GM12878 (cell line): ENCODE data around the gene CCDC8. TPM values are rescaled to one million over a fixed set of nuclear protein-coding genes. Genes with fewer than 3 reads are reported as not detected.

Source experiments
- ATAC-seq: fragments of 200-7000 bp; cut with Tn5 transposase; 3 replicates; pipeline ENCODE4 v1.9.1; 2020; ENCODE audit warnings: mild to moderate bottlenecking, moderate library complexity
- BruUV-seq: library from RNA; stranded (reverse); fragments of 400-500 nt; replicated peaks from 2 replicates; lab custom pipeline; 2021; lab: Mats Ljungman, UMichigan
- CTCF ChIA-PET: fragments of 300-600 bp; sonication (Branson Sonifier 250); formaldehyde crosslinking; extraction: SDS; loops from one replicate; lab custom pipeline; 2021; ENCODE audit warnings: inconsistent platforms; lab: Yijun Ruan, JAX
- POLR2A ChIA-PET: fragments of 350-600 bp; formaldehyde crosslinking; extraction: SDS; loops from one replicate; lab custom pipeline; 2021; ENCODE audit warnings: inconsistent platforms; lab: Charles Lee
- RAD21 ChIA-PET: fragments of 300-600 bp; sonication (Branson Sonifier 250); formaldehyde crosslinking; loops from one replicate; lab custom pipeline; 2023; ENCODE audit warnings: antibody characterized with exemption; ENCODE audit not compliant: unreplicated experiment; lab: Charles Lee
- SMC1A ChIA-PET: fragments of 300-600 bp; sonication (Branson Sonifier 250); formaldehyde crosslinking; loops from one replicate; lab custom pipeline; 2023; ENCODE audit not compliant: unreplicated experiment, uncharacterized antibody; lab: Charles Lee
- DNase-seq: peaks from one replicate; pipeline ENCODE4 v3.0.0-alpha.2; 2011; ENCODE audit warnings: low read depth, low spot score
- FAIRE-seq: peaks from 3 replicates; lab custom pipeline; 2011; peaks lifted over from hg19 to GRCh38; lab: Jason Lieb, UNC
- H2AFZ ChIP-seq: 2 replicates; pipeline ENCODE4 v1.6.0; 2011; ENCODE audit warnings: low read depth, low read length, control low read depth; ENCODE audit not compliant: control insufficient read depth
- H3K27ac ChIP-seq: 2 replicates; pipeline ENCODE4 v1.5.1; 2011; ENCODE audit warnings: control low read depth; ENCODE audit not compliant: control insufficient read depth, insufficient read depth
- H3K27me3 ChIP-seq, 2 experiments: replicated peaks in 1 of 2; 2 replicates each; pipeline versions ENCODE4 v1.6.0 to v1.6.1; 2011; ENCODE audit warnings: low read length in 1 of 2; ENCODE audit not compliant: control insufficient read depth in 2 of 2, insufficient read depth in 2 of 2
- H3K36me3 ChIP-seq, 2 experiments: 2 replicates each; pipeline ENCODE4 v1.5.1; 2011; ENCODE audit warnings: low read length in 1 of 2; ENCODE audit not compliant: control insufficient read depth in 2 of 2, insufficient read depth in 2 of 2
- H3K4me1 ChIP-seq: 2 replicates; pipeline ENCODE4 v1.6.1; 2011; ENCODE audit warnings: mild to moderate bottlenecking, low read length, moderate library complexity, mixed read lengths; ENCODE audit not compliant: control insufficient read depth, insufficient read depth
- H3K4me2 ChIP-seq: 2 replicates; pipeline ENCODE4 v1.6.0; 2011; ENCODE audit warnings: control low read depth; ENCODE audit not compliant: control insufficient read depth, insufficient read depth
- H3K4me3 ChIP-seq: fragments of 200-600 bp; sonication (generic); 2 replicates; pipeline ENCODE4 v1.5.1; 2016
- H3K79me2 ChIP-seq: 2 replicates; pipeline ENCODE4 v1.6.0; 2011; ENCODE audit warnings: low read length; ENCODE audit not compliant: control insufficient read depth, insufficient read depth
- H3K9ac ChIP-seq: 2 replicates; pipeline ENCODE4 v1.8.0; 2011; ENCODE audit warnings: low read length, control low read depth, mixed read lengths; ENCODE audit not compliant: control insufficient read depth, insufficient read depth
- H3K9me3 ChIP-seq: replicated peaks from 3 replicates; pipeline ENCODE4 v1.5.1; 2011; ENCODE audit warnings: mild to moderate bottlenecking, low read length; ENCODE audit not compliant: control insufficient read depth, insufficient read depth
- H4K20me1 ChIP-seq: 2 replicates; pipeline ENCODE4 v1.6.0; 2011; ENCODE audit not compliant: control insufficient read depth, insufficient read depth
- CBX5 ChIP-seq: sonication (generic); IDR thresholded peaks from 2 replicates; pipeline ENCODE4 v1.6.1; 2016; ENCODE audit warnings: low read depth, moderate library complexity, mild to moderate bottlenecking, inconsistent platforms
- CREB1 ChIP-seq: IDR thresholded peaks from 2 replicates; pipeline ENCODE4 v1.6.1; 2012; ENCODE audit warnings: low read depth, mild to moderate bottlenecking, inconsistent platforms
- DPF2 ChIP-seq: fragments of 450-650 bp; IDR thresholded peaks from 2 replicates; pipeline ENCODE4 v1.6.1; 2017; ENCODE audit warnings: mild to moderate bottlenecking
- GATAD2B ChIP-seq: fragments of 450-650 bp; conservative IDR thresholded peaks from 2 replicates; pipeline ENCODE4 v1.6.1; 2017; ENCODE audit warnings: low read depth, mild to moderate bottlenecking, moderate library complexity
- RELA ChIP-seq: fragments of 450-650 bp; IDR thresholded peaks from 2 replicates; pipeline ENCODE4 v1.8.0; 2014; ENCODE audit warnings: borderline replicate concordance; ENCODE audit not compliant: partially characterized antibody
- WGBS: methylation state at CpG from one replicate; pipeline ENCODE4 v1.1.6; 2016; ENCODE audit warnings: low lambda C conversion rate; ENCODE audit not compliant: insufficient replicate concordance, insufficient coverage; ENCODE audit errors: missing lambda C conversion rate; 5-methylcytosine and 5-hydroxymethylcytosine counted together
- in situ Hi-C: fragments of 300-500 bp; cut with MboI; formaldehyde crosslinking; loops from 9 replicates; pipeline ENCODE4 v1.14.3; 2018; ENCODE audit warnings: mixed read lengths
- intact Hi-C: fragments of 100-400 bp; cut with micrococcal nuclease; formaldehyde crosslinking; loops from one replicate; pipeline ENCODE4 v1.14.2; 2022; ENCODE audit not compliant: unreplicated experiment
- polyA plus RNA-seq, 11 experiments: library from polyadenylated mRNA; depleted of rRNA in 4 of 11; unstranded in 6 of 11; stranded (reverse) in 5 of 11; fragments of >200 nt; fragmentation: Nextera tagmentation in 4 of 11; fragmentation: Illumina TruSeq in 1 of 11; extraction: Ambion mirVana in 4 of 11; extraction: Trizol in 1 of 11; gene quantifications; 1 replicate in 1 of 11; 2 replicates in 10 of 11; pipeline versions ENCODE4 v1.2.1 to v1.2.3, GENCODE V29; 2011 to 2016; ENCODE audit warnings: inconsistent platforms in 2 of 11, missing spikeins in 2 of 11, low read depth in 1 of 11
- total RNA-seq, 4 experiments: library from RNA; depleted of rRNA in 3 of 4; stranded (reverse); fragments of >200 nt in 3 of 4; fragmentation: Illumina TruSeq in 1 of 4; extraction: Trizol in 1 of 4; gene quantifications; 2 replicates each; pipeline versions ENCODE4 v1.2.1 to v1.2.3, GENCODE V29; 2013 to 2021
- TF ChIP-seq, protein P1 (sequence below): fragments of 450-650 bp; formaldehyde crosslinking; IDR thresholded peaks from 2 replicates; pipeline ENCODE4 v1.4.0; 2022; ENCODE audit warnings: mild to moderate bottlenecking, moderate library complexity
- TF ChIP-seq, protein P2 (sequence below): fragments of 450-650 bp; IDR thresholded peaks from 2 replicates; pipeline ENCODE4 v1.6.1; 2016; ENCODE audit warnings: mild to moderate bottlenecking, moderate library complexity, borderline replicate concordance

The CCDC8 gene
- total and polyA plus RNA-seq, 10 of the 15 experiments (the other 5 are each of a cell fraction or from before 2014, with no cell fraction given): under 0.01 to 0.15 (median 0.05) TPM; not detected in 5

DNA sequence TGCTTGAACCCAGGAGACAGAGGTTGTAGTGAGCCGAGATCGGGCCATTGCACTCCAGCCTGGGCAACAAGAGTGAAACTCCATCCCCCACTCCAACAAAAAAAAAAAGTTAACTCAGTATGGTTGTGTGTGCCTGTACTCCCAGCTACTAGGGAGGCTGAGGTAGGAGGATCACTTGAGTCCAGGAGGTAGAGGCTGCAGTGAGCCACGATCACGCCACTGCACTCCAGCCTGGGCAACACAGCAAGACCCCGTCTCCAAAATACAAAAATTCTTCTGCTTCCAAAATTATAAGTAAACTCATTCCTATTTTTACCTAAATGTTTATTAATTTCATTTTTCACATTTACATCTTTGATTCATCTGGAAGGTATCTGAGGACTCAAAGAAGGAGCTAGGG is 43.6 kb upstream of the CCDC8 start:
- 35% methylated on average over 5 of the region's 5 CpGs for WGBS
- no peaks in the 10 kb centered on the region for H4K20me1 ChIP-seq
- POLR2A ChIA-PET: interaction anchor here (0.6 kb wide), 1 partner anchor 201 kb away, joined by 7 read pairs; no protein-coding TSS in a partner anchor
- no peaks in the 10 kb centered on the region for H3K79me2 ChIP-seq
- H3K4me1 ChIP-seq: no peaks in the 10 kb centered on the region
- H3K4me2 ChIP-seq: no peak overlapping the region
- no peak overlapping the region for H2AFZ ChIP-seq
- in situ Hi-C loops: no loop called here
- TF ChIP-seq DPF2 (no peak), RELA (no peak), CBX5 (no peak), CREB1 (no peak), GATAD2B (no peak)
- TF ChIP-seq, protein P1, sequence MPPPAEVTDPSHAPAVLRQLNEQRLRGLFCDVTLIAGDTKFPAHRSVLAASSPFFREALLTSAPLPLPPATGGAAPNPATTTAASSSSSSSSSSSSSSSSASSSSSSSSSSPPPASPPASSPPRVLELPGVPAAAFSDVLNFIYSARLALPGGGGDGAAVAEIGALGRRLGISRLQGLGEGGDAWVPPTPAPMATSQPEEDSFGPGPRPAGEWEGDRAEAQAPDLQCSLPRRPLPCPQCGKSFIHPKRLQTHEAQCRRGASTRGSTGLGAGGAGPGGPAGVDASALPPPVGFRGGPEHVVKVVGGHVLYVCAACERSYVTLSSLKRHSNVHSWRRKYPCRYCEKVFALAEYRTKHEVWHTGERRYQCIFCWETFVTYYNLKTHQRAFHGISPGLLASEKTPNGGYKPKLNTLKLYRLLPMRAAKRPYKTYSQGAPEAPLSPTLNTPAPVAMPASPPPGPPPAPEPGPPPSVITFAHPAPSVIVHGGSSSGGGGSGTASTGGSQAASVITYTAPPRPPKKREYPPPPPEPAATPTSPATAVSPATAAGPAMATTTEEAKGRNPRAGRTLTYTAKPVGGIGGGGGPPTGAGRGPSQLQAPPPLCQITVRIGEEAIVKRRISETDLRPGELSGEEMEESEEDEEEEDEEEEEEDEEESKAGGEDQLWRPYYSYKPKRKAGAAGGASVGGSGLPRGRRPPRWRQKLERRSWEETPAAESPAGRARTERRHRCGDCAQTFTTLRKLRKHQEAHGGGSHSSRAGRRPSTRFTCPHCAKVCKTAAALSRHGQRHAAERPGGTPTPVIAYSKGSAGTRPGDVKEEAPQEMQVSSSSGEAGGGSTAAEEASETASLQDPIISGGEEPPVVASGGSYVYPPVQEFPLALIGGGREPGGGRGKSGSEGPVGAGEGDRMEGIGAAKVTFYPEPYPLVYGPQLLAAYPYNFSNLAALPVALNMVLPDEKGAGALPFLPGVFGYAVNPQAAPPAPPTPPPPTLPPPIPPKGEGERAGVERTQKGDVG (CRISPR knock-in tag): no peak
- TF ChIP-seq, protein P2, sequence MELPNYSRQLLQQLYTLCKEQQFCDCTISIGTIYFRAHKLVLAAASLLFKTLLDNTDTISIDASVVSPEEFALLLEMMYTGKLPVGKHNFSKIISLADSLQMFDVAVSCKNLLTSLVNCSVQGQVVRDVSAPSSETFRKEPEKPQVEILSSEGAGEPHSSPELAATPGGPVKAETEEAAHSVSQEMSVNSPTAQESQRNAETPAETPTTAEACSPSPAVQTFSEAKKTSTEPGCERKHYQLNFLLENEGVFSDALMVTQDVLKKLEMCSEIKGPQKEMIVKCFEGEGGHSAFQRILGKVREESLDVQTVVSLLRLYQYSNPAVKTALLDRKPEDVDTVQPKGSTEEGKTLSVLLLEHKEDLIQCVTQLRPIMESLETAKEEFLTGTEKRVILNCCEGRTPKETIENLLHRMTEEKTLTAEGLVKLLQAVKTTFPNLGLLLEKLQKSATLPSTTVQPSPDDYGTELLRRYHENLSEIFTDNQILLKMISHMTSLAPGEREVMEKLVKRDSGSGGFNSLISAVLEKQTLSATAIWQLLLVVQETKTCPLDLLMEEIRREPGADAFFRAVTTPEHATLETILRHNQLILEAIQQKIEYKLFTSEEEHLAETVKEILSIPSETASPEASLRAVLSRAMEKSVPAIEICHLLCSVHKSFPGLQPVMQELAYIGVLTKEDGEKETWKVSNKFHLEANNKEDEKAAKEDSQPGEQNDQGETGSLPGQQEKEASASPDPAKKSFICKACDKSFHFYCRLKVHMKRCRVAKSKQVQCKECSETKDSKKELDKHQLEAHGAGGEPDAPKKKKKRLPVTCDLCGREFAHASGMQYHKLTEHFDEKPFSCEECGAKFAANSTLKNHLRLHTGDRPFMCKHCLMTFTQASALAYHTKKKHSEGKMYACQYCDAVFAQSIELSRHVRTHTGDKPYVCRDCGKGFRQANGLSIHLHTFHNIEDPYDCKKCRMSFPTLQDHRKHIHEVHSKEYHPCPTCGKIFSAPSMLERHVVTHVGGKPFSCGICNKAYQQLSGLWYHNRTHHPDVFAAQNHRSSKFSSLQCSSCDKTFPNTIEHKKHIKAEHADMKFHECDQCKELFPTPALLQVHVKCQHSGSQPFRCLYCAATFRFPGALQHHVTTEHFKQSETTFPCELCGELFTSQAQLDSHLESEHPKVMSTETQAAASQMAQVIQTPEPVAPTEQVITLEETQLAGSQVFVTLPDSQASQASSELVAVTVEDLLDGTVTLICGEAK: no peak
- TF ChIP-seq, all 136 proteins: peak for 0
- Histone ChIP-seq H3K27ac (no peak overlapping the region), H3K4me3 (no peak overlapping the region), H3K36me3 (no peaks in the 10 kb centered on the region), H3K9me3 (no peaks in the 10 kb centered on the region), H3K27me3 (no peaks in the 10 kb centered on the region; a peak in 1 of 4 replicates), H3K9ac (no peak overlapping the region)
- intact Hi-C loops: no loop called here
- ChIA-PET CTCF (no interaction called here), RAD21 (no interaction called here), SMC1A (no interaction called here)
- no peak for ATAC-seq
- no peak for FAIRE-seq
- no peak for DNase-seq
- BruUV-seq: no TSS peak
